HepG2 (cell line): Measurements from ENCODE around the gene MCM6.

Experiments
- ELK4 ChIP-seq: sonication (generic); formaldehyde crosslinking; IDR thresholded peaks from 2 replicates; pipeline ENCODE4 v1.9.0; 2021; ENCODE audit warnings: missing genetic modification reagents, borderline replicate concordance
- EP300 ChIP-seq, 3 experiments: sonication (generic) in 1 of 3; formaldehyde crosslinking in 1 of 3; IDR thresholded peaks; 2 replicates each; pipeline versions ENCODE4 v1.5.1 to v1.6.1; 2011 to 2020; ENCODE audit warnings: low read depth in 2 of 3, low read length in 2 of 3, borderline replicate concordance in 1 of 3, improper control_type of control experiment in 1 of 3, mild to moderate bottlenecking in 1 of 3, missing genetic modification reagents in 1 of 3, moderate library complexity in 1 of 3
- HDAC1 ChIP-seq: sonication (generic); formaldehyde crosslinking; IDR thresholded peaks from 2 replicates; pipeline ENCODE4 v1.5.1; 2020; ENCODE audit warnings: mild to moderate bottlenecking, missing genetic modification reagents
- MEIS2 ChIP-seq: sonication (generic); formaldehyde crosslinking; IDR thresholded peaks from 2 replicates; pipeline ENCODE4 v1.9.0; 2021; ENCODE audit warnings: mild to moderate bottlenecking, missing genetic modification reagents
- POLR2A ChIP-seq, 2 experiments: IDR thresholded peaks; 2 replicates each; pipeline ENCODE4 v1.6.1; 2011; ENCODE audit warnings: low read depth in 2 of 2, low read length in 2 of 2, mild to moderate bottlenecking in 1 of 2, moderate library complexity in 1 of 2; ENCODE audit not compliant: insufficient read depth in 1 of 2
- ZBTB7B ChIP-seq: sonication (generic); formaldehyde crosslinking; IDR thresholded peaks from 2 replicates; pipeline ENCODE4 v1.4.0; 2020; ENCODE audit warnings: missing genetic modification reagents
- ZNF350 ChIP-seq: sonication (generic); formaldehyde crosslinking; IDR thresholded peaks from 2 replicates; pipeline ENCODE4 v1.4.0; 2020; ENCODE audit warnings: mild to moderate bottlenecking, low read depth, missing genetic modification reagents, borderline replicate concordance
- ZZZ3 ChIP-seq: sonication (generic); formaldehyde crosslinking; IDR thresholded peaks from 2 replicates; pipeline ENCODE4 v1.4.0; 2020; ENCODE audit warnings: missing genetic modification reagents, mild to moderate bottlenecking, borderline replicate concordance

- TF ChIP-seq EP300 (IDR thresholded peaks at IDR 0.05; ENCODE audit: low read depth in 2 of 2, low read length in 2 of 2) (no peak), EP300 (CRISPR knock-in tag; IDR thresholded peaks at IDR 0.05; ENCODE audit: borderline replicate concordance) (no peak), HDAC1 (CRISPR knock-in tag) (no peak), ELK4 (CRISPR knock-in tag) (no peak), POLR2A (IDR thresholded peaks at IDR 0.05; ENCODE audit: insufficient read depth in 1 of 2, low read depth in 2 of 2, low read length in 2 of 2) (no peak), MEIS2 (CRISPR knock-in tag) (no peak), ZBTB7B (CRISPR knock-in tag) (no peak), ZNF350 (CRISPR knock-in tag) (no peak), ZZZ3 (no peak)
Observed at GRCh38 chr2:135796606-135797005, 79.6 kb downstream of the MCM6 start.
